Activated naive CD4-positive, alpha-beta T cell treated with anti-CD3 and anti-CD28 coated beads, Interleukin-2, amount 50 U/mL, for 24 hours (primary cell): ENCODE data around the gene DACH1.

ENCODE experiments used
- H3K27ac Mint-ChIP-seq: one replicate; pipeline ENCODE4 v1.8.0; 2021; ENCODE audit warnings: mild to moderate bottlenecking, mixed read lengths
- H3K27me3 Mint-ChIP-seq: one replicate; pipeline ENCODE4 v1.8.0; 2021; ENCODE audit warnings: mixed read lengths
- H3K36me3 Mint-ChIP-seq: one replicate; pipeline ENCODE4 v1.8.0; 2021; ENCODE audit warnings: mixed read lengths
- H3K4me1 Mint-ChIP-seq: one replicate; pipeline ENCODE4 v1.8.0; 2021; ENCODE audit warnings: mixed read lengths
- H3K4me3 Mint-ChIP-seq: one replicate; pipeline ENCODE4 v1.8.0; 2021; ENCODE audit warnings: mild to moderate bottlenecking, mixed read lengths
- H3K9me3 Mint-ChIP-seq: one replicate; pipeline ENCODE4 v1.8.0; 2021; ENCODE audit warnings: mixed read lengths

The DACH1 gene

DNA sequence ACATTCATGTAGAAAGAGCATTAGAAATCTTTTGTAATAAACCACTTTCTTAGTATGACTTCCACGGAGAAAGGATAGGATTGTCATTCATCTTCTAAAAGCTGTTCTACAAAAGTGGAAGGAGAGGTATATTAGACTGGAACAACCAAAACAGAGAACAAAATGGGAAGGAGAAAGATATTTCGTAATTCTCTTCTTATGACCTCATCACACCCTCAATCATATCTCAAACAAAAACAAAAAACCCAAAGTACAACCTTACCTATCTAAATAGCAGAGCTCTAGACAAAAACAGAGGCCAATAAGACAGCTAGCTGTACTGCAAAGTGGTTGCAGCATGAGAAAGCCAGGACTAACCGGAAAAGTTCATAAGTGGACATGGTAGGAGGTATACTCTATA is 46.3 kb downstream of the DACH1 start:
- H3K4me3 Mint-ChIP-seq, result no peak overlapping the region
- H3K9me3 Mint-ChIP-seq, result peaks cover 8% of the 10 kb centered on the region
- no peaks in the 10 kb centered on the region for H3K36me3 Mint-ChIP-seq
- H3K27ac Mint-ChIP-seq, result no peak overlapping the region
- no peaks in the 10 kb centered on the region for H3K4me1 Mint-ChIP-seq
- H3K27me3 Mint-ChIP-seq, result no peaks in the 10 kb centered on the region

DNA sequence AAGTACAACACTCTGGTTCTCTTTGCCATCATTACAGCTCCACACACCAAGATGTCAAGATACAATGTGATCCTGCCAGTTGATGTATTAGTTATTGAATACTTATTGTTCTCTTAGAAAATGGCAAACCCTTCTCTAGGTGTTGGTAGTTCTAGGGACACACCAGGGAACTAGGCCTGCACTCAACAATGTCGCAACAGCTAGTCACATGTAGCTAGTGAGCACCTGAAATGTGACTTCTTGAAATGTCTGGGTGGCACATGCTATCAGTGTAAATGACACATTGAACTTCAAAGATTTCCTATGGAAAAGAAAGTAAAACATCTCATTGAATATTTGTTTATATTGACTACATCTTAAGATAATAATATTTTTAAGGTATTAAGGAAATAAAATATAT is 49.7 kb downstream of the DACH1 start:
- H3K9me3 Mint-ChIP-seq, result peaks cover 8% of the 10 kb centered on the region
- H3K4me3 Mint-ChIP-seq, result no peak overlapping the region
- no peaks in the 10 kb centered on the region for H3K36me3 Mint-ChIP-seq

DNA sequence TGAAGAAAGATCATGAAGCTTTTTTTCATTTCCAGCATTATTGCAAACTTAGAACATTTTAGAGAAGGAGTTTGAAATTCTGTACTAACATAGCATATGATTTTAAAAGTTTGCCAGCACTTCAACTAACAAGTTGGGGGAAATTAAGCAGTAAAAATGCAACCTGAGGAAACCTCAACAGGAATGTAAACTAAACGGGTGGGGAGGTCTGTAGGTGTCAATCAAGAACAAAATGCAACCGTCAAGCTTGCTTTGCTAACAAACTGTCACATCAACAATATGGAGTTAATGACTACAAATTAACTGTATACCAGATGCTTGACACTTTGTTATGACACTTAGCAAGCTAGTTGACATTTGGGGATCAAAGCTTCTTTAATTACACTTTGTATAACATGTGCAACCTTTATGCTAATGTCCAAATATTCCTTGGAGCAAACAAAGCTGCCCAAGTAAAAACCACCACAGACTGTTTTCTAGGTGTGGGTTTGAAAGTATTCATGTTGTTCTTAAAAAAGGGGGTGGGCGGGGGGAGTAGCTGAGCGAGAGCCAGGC is 52.1 kb downstream of the DACH1 start:
- H3K4me1 Mint-ChIP-seq, result no peaks in the 10 kb centered on the region

More for the DNA sequence above, 49.7 kb downstream of the DACH1 start:
- no peak overlapping the region for H3K27ac Mint-ChIP-seq
- H3K27me3 Mint-ChIP-seq, result no peaks in the 10 kb centered on the region
- no peaks in the 10 kb centered on the region for H3K4me1 Mint-ChIP-seq

DNA sequence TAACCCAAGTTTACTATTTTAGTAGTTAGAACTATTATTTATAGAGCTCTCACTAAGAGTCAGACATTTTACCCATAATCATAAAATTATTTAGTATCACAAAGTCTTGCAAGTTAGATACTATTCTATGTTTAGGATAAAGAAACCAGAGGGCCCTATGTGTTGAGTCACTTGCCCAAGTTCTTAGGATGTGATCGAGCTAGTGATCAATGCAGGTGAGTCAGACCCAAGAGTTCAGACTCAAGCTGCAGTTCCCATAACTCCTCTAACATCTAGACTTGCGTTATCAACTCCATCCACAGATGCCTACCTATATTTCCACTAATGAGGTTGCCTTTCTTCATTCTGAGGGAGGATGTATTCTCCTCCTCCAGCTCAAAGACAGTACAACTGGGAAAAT is 53.8 kb downstream of the DACH1 start:
- Mint-ChIP-seq H3K27ac (no peak overlapping the region), H3K4me1 (no peaks in the 10 kb centered on the region), H3K4me3 (no peak overlapping the region), H3K9me3 (no peaks in the 10 kb centered on the region), H3K27me3 (no peaks in the 10 kb centered on the region), H3K36me3 (no peaks in the 10 kb centered on the region)

More for the DNA sequence above, 52.1 kb downstream of the DACH1 start:
- H3K4me3 Mint-ChIP-seq, result no peak overlapping the region
- H3K36me3 Mint-ChIP-seq, result no peaks in the 10 kb centered on the region
- H3K27me3 Mint-ChIP-seq, result no peaks in the 10 kb centered on the region
- no peak overlapping the region for H3K27ac Mint-ChIP-seq
- peaks cover 8% of the 10 kb centered on the region for H3K9me3 Mint-ChIP-seq

DNA sequence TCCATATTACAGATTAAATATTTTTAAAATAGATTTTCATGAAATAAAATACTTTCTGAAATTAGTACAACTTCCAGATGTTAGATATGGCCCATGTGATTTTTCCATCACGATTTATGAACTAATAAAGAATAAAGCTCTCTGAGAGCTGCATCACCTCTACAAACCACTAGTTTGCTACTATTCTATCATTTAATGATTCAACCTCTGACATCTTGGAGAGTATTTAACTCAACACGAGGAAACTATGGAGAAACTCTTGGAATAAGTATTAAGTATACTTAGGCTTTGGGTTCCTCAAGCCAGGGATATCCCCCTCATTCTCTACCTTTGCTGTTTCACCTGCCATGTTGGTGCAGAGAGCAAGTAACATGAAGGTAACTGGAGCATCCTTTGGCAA is 55.7 kb downstream of the DACH1 start:
- Mint-ChIP-seq H3K27me3 (no peaks in the 10 kb centered on the region), H3K27ac (no peak overlapping the region), H3K9me3 (no peaks in the 10 kb centered on the region), H3K36me3 (no peaks in the 10 kb centered on the region), H3K4me3 (no peak overlapping the region), H3K4me1 (no peaks in the 10 kb centered on the region)

DNA sequence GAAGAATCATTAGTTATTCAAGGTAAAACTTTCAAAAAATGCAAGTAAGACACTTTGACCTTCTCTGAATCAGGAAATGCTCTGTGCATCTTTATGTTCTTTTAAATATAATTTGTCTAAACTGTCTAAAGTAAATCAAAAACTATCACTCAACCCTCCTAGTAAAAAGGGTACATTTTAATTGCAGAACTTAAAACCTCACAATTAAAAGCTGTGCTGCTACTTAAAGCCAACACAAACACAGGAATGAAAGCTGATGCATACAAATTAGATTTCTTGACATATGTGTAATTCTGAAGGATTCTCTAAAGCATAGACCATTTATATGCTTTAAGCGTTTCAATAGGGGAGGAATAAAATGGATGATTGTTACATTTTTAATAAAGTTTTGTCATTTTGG is 58.3 kb downstream of the DACH1 start:
- Mint-ChIP-seq H3K27me3 (no peaks in the 10 kb centered on the region), H3K9me3 (no peaks in the 10 kb centered on the region), H3K4me1 (no peaks in the 10 kb centered on the region)

DNA sequence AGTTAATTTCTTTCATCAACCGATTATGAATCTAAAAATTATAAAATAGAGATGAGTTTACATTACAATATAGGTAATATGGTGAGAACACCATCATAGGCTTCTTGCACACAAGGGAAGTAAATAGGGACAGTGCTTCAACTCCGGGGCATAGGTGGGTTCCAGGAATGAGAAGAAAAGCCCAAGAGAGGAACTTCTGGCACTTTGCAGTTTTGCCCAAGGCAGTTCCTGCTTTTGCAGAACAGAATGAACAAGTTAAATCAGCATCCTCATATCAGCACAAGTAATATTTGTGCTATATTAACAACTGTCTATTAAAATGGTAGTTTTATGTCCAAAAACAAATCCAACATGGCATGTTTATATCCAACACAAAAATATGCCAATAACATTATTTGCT is 60.1 kb downstream of the DACH1 start:
- Mint-ChIP-seq H3K27ac (no peak overlapping the region), H3K36me3 (no peaks in the 10 kb centered on the region)

More for the DNA sequence above, 58.3 kb downstream of the DACH1 start:
- H3K27ac Mint-ChIP-seq, result no peak overlapping the region
- H3K36me3 Mint-ChIP-seq, result no peaks in the 10 kb centered on the region
- no peak overlapping the region for H3K4me3 Mint-ChIP-seq

DNA sequence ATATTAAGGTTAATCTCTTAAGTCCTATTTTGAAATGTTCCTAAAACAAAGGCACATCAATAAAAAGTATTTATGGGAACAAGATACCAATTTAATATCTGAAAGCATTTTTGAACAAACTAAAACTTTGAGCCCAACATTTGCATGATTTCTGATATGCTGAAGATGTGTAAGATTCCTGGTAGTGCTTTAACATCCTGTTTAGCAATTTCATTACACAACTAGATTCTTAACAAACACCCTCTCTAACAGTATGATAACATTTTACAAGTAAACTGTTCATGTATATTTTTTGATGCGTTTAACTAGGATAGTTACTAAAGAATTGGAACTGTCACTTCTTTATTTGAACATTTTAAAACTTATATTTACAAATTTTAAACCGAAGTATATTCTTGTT is 63.9 kb downstream of the DACH1 start:
- no peak overlapping the region for H3K4me3 Mint-ChIP-seq
- H3K27me3 Mint-ChIP-seq, result no peaks in the 10 kb centered on the region
- no peaks in the 10 kb centered on the region for H3K4me1 Mint-ChIP-seq
- no peak overlapping the region for H3K27ac Mint-ChIP-seq
- no peaks in the 10 kb centered on the region for H3K36me3 Mint-ChIP-seq
- no peaks in the 10 kb centered on the region for H3K9me3 Mint-ChIP-seq

More for the DNA sequence above, 60.1 kb downstream of the DACH1 start:
- Mint-ChIP-seq H3K4me1 (no peaks in the 10 kb centered on the region), H3K4me3 (no peak overlapping the region), H3K27me3 (no peaks in the 10 kb centered on the region), H3K9me3 (no peaks in the 10 kb centered on the region)

DNA sequence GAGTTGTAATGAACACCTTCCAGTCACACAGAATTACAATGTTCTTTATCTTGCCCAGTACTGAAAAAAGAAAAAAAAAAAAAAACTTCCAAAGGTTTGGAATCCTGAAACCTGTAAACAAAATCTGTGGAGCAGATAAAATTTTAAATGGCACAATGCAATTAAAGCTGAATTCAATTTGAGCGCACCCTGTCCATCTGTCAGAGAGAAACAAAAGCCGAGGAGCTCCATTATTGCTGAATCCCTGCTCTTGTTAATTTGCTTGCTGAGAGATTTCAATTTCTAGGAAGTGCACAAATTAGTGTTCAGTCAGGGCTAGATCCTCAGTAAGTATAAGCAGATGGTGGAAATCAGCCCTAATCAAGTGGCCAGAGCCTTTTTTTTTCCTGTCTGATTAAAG is 65.2 kb downstream of the DACH1 start:
- Mint-ChIP-seq H3K27ac (no peak overlapping the region), H3K4me3 (no peak overlapping the region), H3K9me3 (no peaks in the 10 kb centered on the region), H3K4me1 (no peaks in the 10 kb centered on the region), H3K27me3 (no peaks in the 10 kb centered on the region), H3K36me3 (no peaks in the 10 kb centered on the region)

DNA sequence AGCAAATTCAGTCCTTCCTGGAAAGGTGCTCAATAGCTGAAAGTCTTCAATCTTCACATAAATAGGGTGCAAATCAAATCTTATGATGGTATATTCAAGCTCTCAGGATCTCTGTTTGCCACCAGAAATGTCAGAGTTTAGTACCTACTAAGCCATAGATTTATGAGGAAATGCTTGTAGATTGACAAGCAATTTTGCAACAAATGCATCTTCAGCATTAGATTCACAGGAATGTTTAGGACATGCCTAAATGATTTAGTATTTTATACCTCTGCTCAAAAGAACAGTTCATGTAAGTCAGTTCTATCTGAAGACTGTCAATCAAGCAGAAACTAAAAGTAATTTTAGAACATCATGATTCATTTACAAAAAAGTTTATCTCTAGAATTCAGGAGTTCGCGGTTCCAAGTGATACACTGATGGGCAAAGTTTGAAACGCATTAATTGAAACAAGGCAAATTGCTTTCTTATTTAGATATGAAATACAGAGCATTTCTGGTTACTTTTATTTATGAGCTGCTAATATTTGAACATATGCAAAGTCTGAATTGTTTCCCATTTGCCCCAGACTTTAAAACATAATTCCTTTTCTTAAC is 65.7 kb downstream of the DACH1 start:
- no peaks in the 10 kb centered on the region for H3K36me3 Mint-ChIP-seq
- H3K4me3 Mint-ChIP-seq, result no peak overlapping the region
- H3K9me3 Mint-ChIP-seq, result no peaks in the 10 kb centered on the region
- H3K4me1 Mint-ChIP-seq, result no peaks in the 10 kb centered on the region
- no peak overlapping the region for H3K27ac Mint-ChIP-seq
- H3K27me3 Mint-ChIP-seq, result no peaks in the 10 kb centered on the region

DNA sequence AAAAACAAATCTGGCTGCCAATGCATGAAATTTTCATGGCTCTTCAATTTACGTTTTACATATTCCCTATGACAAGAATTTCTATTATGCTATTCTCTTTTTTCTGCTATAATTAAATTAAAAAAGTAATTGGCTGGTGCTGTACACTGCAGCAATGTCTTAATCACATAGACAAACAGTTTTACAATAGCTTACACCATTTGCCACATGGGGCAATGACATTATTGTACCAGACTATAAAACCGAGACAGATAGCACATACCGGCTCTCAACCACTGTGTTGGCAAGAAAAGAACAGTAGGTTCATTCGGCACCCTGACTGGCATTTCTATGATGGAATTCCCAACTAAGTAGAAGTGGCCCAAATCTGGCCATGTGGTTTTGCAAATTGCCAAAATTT is 67.7 kb downstream of the DACH1 start:
- Mint-ChIP-seq H3K4me1 (no peaks in the 10 kb centered on the region), H3K27me3 (no peaks in the 10 kb centered on the region), H3K27ac (no peak overlapping the region), H3K36me3 (no peaks in the 10 kb centered on the region), H3K4me3 (no peak overlapping the region), H3K9me3 (no peaks in the 10 kb centered on the region)

DNA sequence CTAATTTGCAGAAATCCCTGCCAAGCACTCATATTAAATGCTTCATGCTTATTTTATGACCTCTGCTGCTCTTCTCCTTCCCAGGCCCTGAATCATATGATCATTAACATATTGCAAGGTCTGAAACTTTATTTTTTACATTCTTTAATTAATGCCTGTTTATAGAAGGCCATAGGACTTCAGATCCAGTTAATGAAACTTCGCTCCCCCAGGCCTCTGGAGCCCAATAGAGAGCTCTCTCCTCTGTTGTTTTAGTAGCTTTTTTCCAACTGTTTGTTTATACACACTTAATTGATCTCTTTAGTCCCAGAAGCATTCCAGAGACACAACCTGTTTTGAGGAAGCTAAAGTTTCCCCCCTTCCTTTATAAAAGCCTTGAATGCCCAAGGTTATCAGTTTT is 68.3 kb downstream of the DACH1 start:
- no peaks in the 10 kb centered on the region for H3K36me3 Mint-ChIP-seq
- no peaks in the 10 kb centered on the region for H3K27me3 Mint-ChIP-seq
- no peaks in the 10 kb centered on the region for H3K4me1 Mint-ChIP-seq
- H3K9me3 Mint-ChIP-seq, result no peaks in the 10 kb centered on the region
- H3K27ac Mint-ChIP-seq, result no peak overlapping the region
- H3K4me3 Mint-ChIP-seq, result no peak overlapping the region

DNA sequence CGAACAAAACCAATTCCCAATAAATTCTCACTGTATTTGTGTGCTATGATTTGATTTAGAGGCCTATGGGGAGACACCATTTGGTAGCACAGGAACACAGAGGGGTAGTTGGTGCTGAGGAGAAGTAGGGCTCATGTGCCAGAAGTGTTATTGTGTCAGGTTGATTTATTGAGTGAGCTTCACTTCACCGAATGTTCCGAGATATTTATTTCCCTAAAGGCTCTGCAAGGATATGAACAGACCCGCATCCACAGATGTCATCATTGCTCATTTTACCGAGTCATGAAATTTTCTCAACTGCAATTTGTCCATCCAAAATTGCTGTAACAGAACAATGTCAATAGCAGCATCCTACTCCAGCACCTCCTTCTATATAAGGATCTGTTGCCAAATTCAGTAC is 69.5 kb downstream of the DACH1 start:
- no peaks in the 10 kb centered on the region for H3K9me3 Mint-ChIP-seq
- H3K36me3 Mint-ChIP-seq, result no peaks in the 10 kb centered on the region
- H3K4me3 Mint-ChIP-seq, result no peak overlapping the region
- no peaks in the 10 kb centered on the region for H3K4me1 Mint-ChIP-seq
- no peaks in the 10 kb centered on the region for H3K27me3 Mint-ChIP-seq
- no peak overlapping the region for H3K27ac Mint-ChIP-seq

DNA sequence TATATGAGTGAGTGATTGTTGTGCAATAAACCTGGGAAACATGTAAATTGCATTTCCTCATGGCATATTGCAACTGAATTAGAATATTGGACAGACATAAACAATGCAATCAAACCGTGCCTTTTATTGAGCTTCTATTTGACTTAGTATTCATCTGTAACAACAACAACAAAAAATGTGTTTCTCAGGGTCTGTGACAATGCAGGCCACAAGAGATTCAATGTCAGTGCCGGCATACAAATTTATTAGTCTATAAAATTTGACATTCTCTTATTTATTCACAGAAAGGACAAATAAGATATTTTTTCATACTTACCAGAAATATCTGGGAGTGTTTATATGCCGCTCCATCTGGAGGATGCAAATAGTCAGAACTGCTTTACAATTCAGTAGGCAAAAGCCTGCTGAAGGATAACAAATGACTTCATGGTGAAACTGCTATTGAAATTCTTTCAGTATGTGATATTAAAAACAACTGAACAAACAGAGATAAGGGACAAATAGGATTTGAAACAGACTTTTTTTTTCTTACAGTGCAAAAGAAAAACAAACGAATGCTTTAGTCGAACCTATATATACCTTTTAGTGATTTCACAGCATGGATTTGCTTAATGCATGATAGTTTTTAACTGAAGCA is 77.2 kb downstream of the DACH1 start:
- no peak overlapping the region for H3K27ac Mint-ChIP-seq
- no peaks in the 10 kb centered on the region for H3K4me1 Mint-ChIP-seq
- no peaks in the 10 kb centered on the region for H3K36me3 Mint-ChIP-seq
- no peaks in the 10 kb centered on the region for H3K27me3 Mint-ChIP-seq
- H3K9me3 Mint-ChIP-seq, result no peaks in the 10 kb centered on the region
- H3K4me3 Mint-ChIP-seq, result no peak overlapping the region

DNA sequence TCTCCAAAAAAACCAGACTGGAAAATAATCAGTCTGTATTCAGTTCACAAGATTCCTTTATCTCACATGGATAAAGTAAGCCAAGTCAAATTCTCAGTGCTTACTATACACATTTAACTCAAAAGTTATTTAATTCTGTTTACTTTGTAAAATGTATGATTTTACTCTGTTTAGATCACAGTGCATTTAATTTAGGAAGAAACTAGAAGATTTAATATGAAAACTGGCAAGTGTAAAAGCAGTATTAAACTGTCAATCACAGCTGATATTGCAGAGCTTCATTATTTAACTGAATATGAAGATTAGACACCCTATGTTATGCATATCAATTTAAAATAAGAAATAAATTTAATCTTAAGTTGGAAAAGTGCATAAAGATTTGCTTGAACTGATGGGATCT is 78.0 kb downstream of the DACH1 start:
- Mint-ChIP-seq H3K36me3 (no peaks in the 10 kb centered on the region), H3K4me3 (no peak overlapping the region), H3K27me3 (no peaks in the 10 kb centered on the region), H3K9me3 (no peaks in the 10 kb centered on the region), H3K4me1 (no peaks in the 10 kb centered on the region), H3K27ac (no peak overlapping the region)

DNA sequence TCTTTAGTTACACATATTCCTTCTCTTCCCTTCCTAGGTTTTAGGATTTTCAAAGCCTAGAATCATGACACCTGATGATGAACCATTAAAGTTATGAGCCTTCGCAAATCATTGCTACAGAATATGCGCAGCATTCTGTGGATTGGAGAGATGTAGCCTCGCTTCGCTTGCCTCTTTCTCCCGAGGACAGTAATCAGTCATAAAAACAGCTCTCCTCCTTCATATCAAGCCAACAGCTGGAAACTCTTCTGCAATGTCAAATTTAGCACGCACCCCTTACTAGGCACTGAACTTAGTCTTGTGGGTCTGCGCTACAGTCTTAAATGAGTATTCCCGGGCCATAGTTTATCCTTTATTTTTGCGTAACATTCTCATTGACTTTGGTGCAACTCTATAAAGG is 79.6 kb downstream of the DACH1 start:
- Mint-ChIP-seq H3K4me3 (no peak overlapping the region), H3K36me3 (no peaks in the 10 kb centered on the region), H3K9me3 (no peaks in the 10 kb centered on the region), H3K27ac (no peak overlapping the region), H3K27me3 (no peaks in the 10 kb centered on the region), H3K4me1 (no peaks in the 10 kb centered on the region)

DNA sequence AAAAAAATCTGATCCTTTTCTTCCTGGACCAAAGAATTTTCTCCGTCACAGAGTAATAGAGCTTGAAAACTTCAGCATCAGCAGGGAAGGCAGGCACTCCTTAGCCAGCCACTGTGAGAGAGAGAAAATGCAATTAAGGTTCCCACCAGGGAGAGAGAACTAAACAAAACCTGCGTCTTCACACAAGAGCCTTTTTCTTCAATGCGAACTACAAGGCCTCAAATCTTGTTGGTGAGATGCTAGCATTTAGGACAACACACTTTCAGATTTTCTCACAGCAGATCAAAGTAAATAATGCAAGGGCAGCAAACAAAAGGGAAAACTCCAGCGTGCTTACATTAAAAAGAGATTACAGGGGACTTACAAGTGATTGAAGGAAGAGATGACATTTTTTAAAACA is 80.1 kb downstream of the DACH1 start:
- Mint-ChIP-seq H3K27me3 (no peaks in the 10 kb centered on the region), H3K4me3 (no peak overlapping the region), H3K9me3 (no peaks in the 10 kb centered on the region), H3K36me3 (no peaks in the 10 kb centered on the region), H3K27ac (no peak overlapping the region), H3K4me1 (no peaks in the 10 kb centered on the region)
